Right atrium auricular region (tissue), 2 donors: Measurements from ENCODE around the gene POU2F3. TPM values are rescaled to one million over a fixed set of nuclear protein-coding genes. Genes with fewer than 3 reads are reported as not detected.

ENCODE experiments used
- DNase-seq: peaks from one replicate; pipeline ENCODE4 v3.0.0-alpha.2; 2019; ENCODE audit warnings: low spot score
- H3K27ac ChIP-seq, 2 donors: fragments of 200-600 bp; sonication (generic); 1 replicate in 1 of 2; 2 replicates in 1 of 2; pipeline ENCODE4 v1.5.1; 2016 to 2019
- H3K27me3 ChIP-seq, 2 donors: fragments of 200-600 bp; sonication (generic); one replicate each; pipeline versions ENCODE4 v1.5.1 to v1.6.0; 2017 to 2019
- H3K36me3 ChIP-seq: fragments of 200-600 bp; sonication (generic); one replicate; pipeline ENCODE4 v1.5.1; 2016
- H3K4me1 ChIP-seq, 2 donors: fragments of 200-600 bp; sonication (generic); one replicate each; pipeline versions ENCODE4 v1.5.1 to v1.6.0; 2017 to 2019
- H3K4me3 ChIP-seq, 2 donors: fragments of 200-600 bp; sonication (generic); 1 replicate in 1 of 2; 2 replicates in 1 of 2; pipeline ENCODE4 v1.5.1; 2017 to 2019; ENCODE audit warnings: mild to moderate bottlenecking in 1 of 2, moderate library complexity in 1 of 2
- H3K9me3 ChIP-seq, 2 donors: fragments of 200-600 bp; sonication (generic); one replicate each; pipeline ENCODE4 v1.5.1; 2019
- CTCF ChIP-seq, 2 donors: fragments of 200-600 bp; sonication (generic); IDR thresholded peaks; one replicate each; pipeline ENCODE4 v1.5.1; 2019; ENCODE audit warnings: antibody characterized with exemption in 2 of 2
- total RNA-seq, 2 donors: library from RNA; depleted of rRNA; stranded (reverse); fragments of >200 nt; gene quantifications; one replicate each; pipeline ENCODE4 v1.1.0, GENCODE V29; 2016

Gene POU2F3
- total RNA-seq, 2 donors from 2014 or later = not detected

GRCh38 chr11:120350637-120351036, 110.7 kb downstream of the POU2F3 start:
- Histone ChIP-seq H3K27me3 (no peaks in the 10 kb centered on the region), H3K4me1 (peaks cover 0 to 64% of the 10 kb centered on the region in 2 donors)
- no peak for TF ChIP-seq CTCF (IDR thresholded peaks at IDR 0.05)

DNA sequence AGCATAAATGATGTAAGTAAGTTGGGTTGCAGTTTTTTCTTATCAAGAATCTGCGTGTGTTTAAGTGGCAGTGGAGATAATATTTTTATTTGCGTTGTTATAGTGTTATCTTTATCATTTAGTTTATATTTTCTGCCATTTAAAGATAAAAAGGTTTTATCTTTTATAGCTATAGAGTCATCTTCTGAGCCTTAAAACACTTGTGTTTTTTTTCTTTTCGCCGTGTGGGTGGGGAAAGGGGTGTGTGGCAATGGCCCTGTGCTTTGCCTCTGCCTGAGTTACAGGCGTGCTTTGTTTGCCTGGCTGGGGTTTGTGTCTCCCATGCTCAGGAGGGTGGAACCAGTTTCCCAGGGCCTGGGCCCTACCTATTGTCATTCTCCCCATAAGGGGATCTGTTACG, 112.5 kb downstream of the POU2F3 start:
- TF ChIP-seq CTCF (IDR thresholded peaks at IDR 0.05) = no peak
- no peaks in the 10 kb centered on the region for H3K36me3 ChIP-seq
- H3K27ac ChIP-seq = no peak overlapping the region
- no peak for DNase-seq
- no peaks in the 10 kb centered on the region for H3K27me3 ChIP-seq
- no peak overlapping the region for H3K4me3 ChIP-seq
- peaks cover 0 to 53% of the 10 kb centered on the region in 2 donors for H3K4me1 ChIP-seq
- no peaks in the 10 kb centered on the region for H3K9me3 ChIP-seq

More at GRCh38 chr11:120350637-120351036, 110.7 kb downstream of the POU2F3 start:
- H3K9me3 ChIP-seq = no peaks in the 10 kb centered on the region
- H3K27ac ChIP-seq = peak overlapping the region in 1 of 2 donors; percentile 42
- no peak overlapping the region for H3K4me3 ChIP-seq
- no peaks in the 10 kb centered on the region for H3K36me3 ChIP-seq
- DNase-seq = no peak

DNA sequence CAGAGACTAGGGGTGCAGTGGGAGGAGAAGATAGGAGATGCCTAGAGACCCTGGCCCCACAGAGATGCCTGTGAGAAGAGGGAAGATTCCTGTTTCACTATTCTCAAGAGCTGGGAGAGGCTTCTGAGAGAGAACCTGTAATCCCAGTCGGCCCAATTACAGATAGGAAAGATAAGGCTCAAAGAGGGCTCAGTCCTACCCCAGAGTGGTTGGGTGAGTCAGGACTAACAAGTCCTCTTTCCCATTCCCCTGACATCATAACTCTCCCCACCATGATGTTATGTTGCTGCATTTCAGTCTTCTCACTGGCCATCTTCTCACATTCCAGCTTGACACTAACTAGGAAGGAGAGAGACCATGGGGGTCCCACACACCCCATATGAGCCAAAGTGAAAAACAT, 114.1 kb downstream of the POU2F3 start:
- Histone ChIP-seq H3K27me3 (no peaks in the 10 kb centered on the region), H3K27ac (no peak overlapping the region)

DNA sequence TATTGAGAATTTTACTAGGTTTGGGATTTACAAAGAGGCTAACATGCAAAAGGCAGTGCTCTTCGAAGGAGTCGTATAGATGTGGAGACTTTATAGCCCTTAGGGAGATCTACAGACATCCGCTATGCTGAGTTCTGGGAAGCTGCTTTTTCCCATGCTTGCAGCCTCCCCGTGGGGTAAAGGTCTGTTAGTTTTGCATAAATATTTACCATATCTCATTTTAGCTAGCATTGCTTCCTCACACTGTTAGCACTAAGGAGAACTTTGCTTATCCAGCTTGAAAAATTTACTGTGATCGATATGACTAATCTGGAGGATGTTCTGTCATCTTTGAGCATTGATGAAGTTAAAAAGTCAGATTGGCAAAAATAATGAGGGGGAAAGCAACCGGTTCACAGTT, 114.8 kb downstream of the POU2F3 start:
- Histone ChIP-seq H3K4me1 (peaks cover 0 to 29% of the 10 kb centered on the region in 2 donors), H3K27me3 (no peaks in the 10 kb centered on the region), H3K4me3 (no peak overlapping the region), H3K27ac (no peak overlapping the region), H3K36me3 (no peaks in the 10 kb centered on the region), H3K9me3 (no peaks in the 10 kb centered on the region)
- no peak for TF ChIP-seq CTCF (IDR thresholded peaks at IDR 0.05)
- no peak for DNase-seq

More for the DNA sequence above, 114.1 kb downstream of the POU2F3 start:
- no peak for TF ChIP-seq CTCF (IDR thresholded peaks at IDR 0.05)
- Histone ChIP-seq H3K4me3 (no peak overlapping the region), H3K4me1 (peaks cover 0 to 36% of the 10 kb centered on the region in 2 donors), H3K9me3 (no peaks in the 10 kb centered on the region), H3K36me3 (no peaks in the 10 kb centered on the region)
- no peak for DNase-seq

DNA sequence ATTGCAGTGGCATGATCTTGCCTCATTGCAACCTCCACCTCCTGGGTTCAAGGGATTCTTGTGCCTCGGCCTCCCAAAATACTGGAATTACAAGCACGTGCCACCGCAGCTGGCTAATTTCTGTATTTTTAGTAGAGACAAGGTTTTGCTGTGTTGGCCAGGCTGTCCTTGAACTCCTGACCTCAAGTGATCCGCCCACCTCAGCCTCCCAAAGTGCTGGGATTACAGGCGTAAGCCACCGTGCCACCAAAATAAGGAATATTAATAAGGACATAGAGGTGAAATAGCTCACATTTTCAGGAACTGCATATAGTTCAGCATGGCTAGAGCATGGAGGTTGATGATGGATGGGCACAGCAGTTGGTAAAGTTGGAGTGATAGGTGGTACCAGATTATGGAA, 117.7 kb downstream of the POU2F3 start:
- H3K27me3 ChIP-seq = no peaks in the 10 kb centered on the region
- H3K4me1 ChIP-seq = peaks cover 0 to 30% of the 10 kb centered on the region in 2 donors
- H3K36me3 ChIP-seq = no peaks in the 10 kb centered on the region

More for the DNA sequence above, 117.7 kb downstream of the POU2F3 start:
- TF ChIP-seq CTCF (IDR thresholded peaks at IDR 0.05) = no peak
- no peak for DNase-seq
- Histone ChIP-seq H3K9me3 (no peaks in the 10 kb centered on the region), H3K4me3 (no peak overlapping the region), H3K27ac (no peak overlapping the region)
